Measurements from ENCODE around the gene ZNF786. TPM values are rescaled to one million over a fixed set of nuclear protein-coding genes. Genes with fewer than 3 reads are reported as not detected.

The ZNF786 gene
- total RNA-seq, 1 donor, result 6.5 TPM

DNA sequence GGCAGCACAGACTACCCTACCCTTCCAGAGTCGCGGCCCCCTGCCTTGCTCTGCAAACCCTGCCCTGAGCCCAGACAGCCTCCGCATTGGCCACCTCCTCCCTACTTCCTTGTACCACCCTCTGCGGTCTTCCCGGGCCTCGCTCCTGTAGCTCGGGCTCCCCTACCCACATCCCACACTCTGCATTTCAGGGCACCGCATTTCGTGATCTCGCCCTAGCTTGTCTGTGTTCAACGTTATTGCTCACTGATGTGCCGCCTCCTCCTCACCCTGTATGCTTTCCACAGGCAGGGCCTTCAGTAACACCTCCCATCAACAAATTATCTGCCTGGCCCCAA is 68.8 kb downstream of the ZNF786 start:
- DNase-seq (ENCODE audit: insufficient read length, low spot score, missing footprints), result no peak
- peak overlapping the region; percentile 28 for H3K27ac ChIP-seq (ENCODE audit: low read depth, low read length)
- peaks cover 63% of the 10 kb centered on the region for H3K79me2 ChIP-seq (ENCODE audit: insufficient read depth, low read length)
- no peaks in the 10 kb centered on the region for H3K9me3 ChIP-seq (ENCODE audit: low read depth, low read length)
- peak overlapping the region; percentile 62 for H2AFZ ChIP-seq (ENCODE audit: low read length)
- H3K4me1 ChIP-seq (ENCODE audit: insufficient read depth, low read length), result peaks cover 12% of the 10 kb centered on the region
- TF ChIP-seq, protein P1, sequence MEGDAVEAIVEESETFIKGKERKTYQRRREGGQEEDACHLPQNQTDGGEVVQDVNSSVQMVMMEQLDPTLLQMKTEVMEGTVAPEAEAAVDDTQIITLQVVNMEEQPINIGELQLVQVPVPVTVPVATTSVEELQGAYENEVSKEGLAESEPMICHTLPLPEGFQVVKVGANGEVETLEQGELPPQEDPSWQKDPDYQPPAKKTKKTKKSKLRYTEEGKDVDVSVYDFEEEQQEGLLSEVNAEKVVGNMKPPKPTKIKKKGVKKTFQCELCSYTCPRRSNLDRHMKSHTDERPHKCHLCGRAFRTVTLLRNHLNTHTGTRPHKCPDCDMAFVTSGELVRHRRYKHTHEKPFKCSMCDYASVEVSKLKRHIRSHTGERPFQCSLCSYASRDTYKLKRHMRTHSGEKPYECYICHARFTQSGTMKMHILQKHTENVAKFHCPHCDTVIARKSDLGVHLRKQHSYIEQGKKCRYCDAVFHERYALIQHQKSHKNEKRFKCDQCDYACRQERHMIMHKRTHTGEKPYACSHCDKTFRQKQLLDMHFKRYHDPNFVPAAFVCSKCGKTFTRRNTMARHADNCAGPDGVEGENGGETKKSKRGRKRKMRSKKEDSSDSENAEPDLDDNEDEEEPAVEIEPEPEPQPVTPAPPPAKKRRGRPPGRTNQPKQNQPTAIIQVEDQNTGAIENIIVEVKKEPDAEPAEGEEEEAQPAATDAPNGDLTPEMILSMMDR (IDR thresholded peaks at IDR 0.05; ENCODE audit: extremely low read depth, low read depth, low read length), result no peak
- H3K4me2 ChIP-seq (ENCODE audit: insufficient read depth, low read length), result peak overlapping the region; percentile 36
- no peaks in the 10 kb centered on the region for H3K27me3 ChIP-seq (ENCODE audit: insufficient read depth, low read length)
- peak overlapping the region; percentile 19 for H3K4me3 ChIP-seq (ENCODE audit: insufficient read depth, low read length)
- H3K36me3 ChIP-seq (ENCODE audit: insufficient read depth, low read length), result peaks cover 29% of the 10 kb centered on the region
- peaks cover 16% of the 10 kb centered on the region for H4K20me1 ChIP-seq (ENCODE audit: insufficient read depth, low read length)

DNA sequence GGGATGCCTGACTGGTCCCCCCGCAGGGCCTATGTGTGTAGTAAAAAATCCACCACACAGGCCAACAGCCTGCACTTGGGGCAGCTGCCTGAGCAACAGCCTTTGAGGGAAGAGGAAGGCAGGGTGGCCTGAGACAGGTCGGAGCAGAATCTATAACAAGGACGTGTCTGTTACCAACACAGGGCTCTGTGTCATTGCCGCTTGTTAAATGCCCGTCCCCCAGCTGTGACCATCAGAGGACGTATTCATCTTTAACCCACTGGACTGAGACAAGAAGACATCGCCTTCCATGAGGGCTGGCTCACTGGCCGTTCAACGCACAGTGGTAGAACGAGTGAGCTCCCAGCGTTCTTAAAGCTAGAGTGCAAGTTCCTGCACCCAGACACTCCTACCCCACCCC is 70.0 kb downstream of the ZNF786 start:
- Histone ChIP-seq H3K36me3 (ENCODE audit: insufficient read depth, low read length) (peaks cover 41% of the 10 kb centered on the region), H3K27me3 (ENCODE audit: insufficient read depth, low read length) (no peaks in the 10 kb centered on the region), H3K4me2 (ENCODE audit: insufficient read depth, low read length) (no peak overlapping the region), H4K20me1 (ENCODE audit: insufficient read depth, low read length) (peaks cover 15% of the 10 kb centered on the region), H3K27ac (ENCODE audit: low read depth, low read length) (no peak overlapping the region), H2AFZ (ENCODE audit: low read length) (no peak overlapping the region), H3K79me2 (ENCODE audit: insufficient read depth, low read length) (peaks cover 51% of the 10 kb centered on the region), H3K4me1 (ENCODE audit: insufficient read depth, low read length) (peaks cover 2% of the 10 kb centered on the region), H3K4me3 (ENCODE audit: insufficient read depth, low read length) (no peak overlapping the region), H3K9me3 (ENCODE audit: low read depth, low read length) (no peaks in the 10 kb centered on the region)
- DNase-seq (ENCODE audit: insufficient read length, low spot score, missing footprints), result no peak
- TF ChIP-seq, protein P1 (IDR thresholded peaks at IDR 0.05; ENCODE audit: extremely low read depth, low read depth, low read length), result no peak

Small RNA genes lying within 50 kb of the gene (small RNA-seq; reads per million reads assigned to genes)
- gene COX6B1P1, result not detected
- gene RN7SL521P, result 0.37 reads per million
- not detected for gene RNU6-650P

Other genes with a start within 250 kb of the ZNF786 start
- gene EZH2, start 206.4 kb downstream of the ZNF786 start, total RNA-seq, result 7.6 and 8.0 TPM in 2 replicates
- gene PDIA4, start 62.2 kb downstream of the ZNF786 start, total RNA-seq, result 216 and 220 TPM in 2 replicates
- 4.3 and 4.7 TPM in 2 replicates for gene ZNF425, start 35.6 kb upstream of the ZNF786 start, total RNA-seq
- gene ZNF398, start 56.7 kb upstream of the ZNF786 start, total RNA-seq, result 15.9 and 17.7 TPM in 2 replicates
- 28.6 and 30.6 TPM in 2 replicates for gene ZNF282, start 104.8 kb upstream of the ZNF786 start, total RNA-seq
- 8.5 and 9.0 TPM in 2 replicates for gene ZNF212, start 148.9 kb upstream of the ZNF786 start, total RNA-seq
- 13.3 and 13.4 TPM in 2 replicates for gene ZNF783, start 171.5 kb upstream of the ZNF786 start, total RNA-seq